Right atrium auricular region (tissue), 2 donors: Measurements from ENCODE around the gene RIMBP2. TPM values are rescaled to one million over a fixed set of nuclear protein-coding genes. Genes with fewer than 3 reads are reported as not detected.
A peak's percentile ranks its signal among the peaks of the same experiment; 100 is the strongest.

Source experiments
- DNase-seq: peaks from one replicate; pipeline ENCODE4 v3.0.0-alpha.2; 2019; ENCODE audit warnings: low spot score
- H3K27ac ChIP-seq, 2 donors: fragments of 200-600 bp; sonication (generic); 1 replicate in 1 of 2; 2 replicates in 1 of 2; pipeline ENCODE4 v1.5.1; 2016 to 2019
- H3K27me3 ChIP-seq, 2 donors: fragments of 200-600 bp; sonication (generic); one replicate each; pipeline versions ENCODE4 v1.5.1 to v1.6.0; 2017 to 2019
- H3K36me3 ChIP-seq: fragments of 200-600 bp; sonication (generic); one replicate; pipeline ENCODE4 v1.5.1; 2016
- H3K4me1 ChIP-seq, 2 donors: fragments of 200-600 bp; sonication (generic); one replicate each; pipeline versions ENCODE4 v1.5.1 to v1.6.0; 2017 to 2019
- H3K4me3 ChIP-seq, 2 donors: fragments of 200-600 bp; sonication (generic); 1 replicate in 1 of 2; 2 replicates in 1 of 2; pipeline ENCODE4 v1.5.1; 2017 to 2019; ENCODE audit warnings: mild to moderate bottlenecking in 1 of 2, moderate library complexity in 1 of 2
- H3K9me3 ChIP-seq, 2 donors: fragments of 200-600 bp; sonication (generic); one replicate each; pipeline ENCODE4 v1.5.1; 2019
- total RNA-seq, 2 donors: library from RNA; depleted of rRNA; stranded (reverse); fragments of >200 nt; gene quantifications; one replicate each; pipeline ENCODE4 v1.1.0, GENCODE V29; 2016
- TF ChIP-seq, protein P1 (sequence below), 2 donors: fragments of 200-600 bp; sonication (generic); IDR thresholded peaks; one replicate each; pipeline ENCODE4 v1.5.1; 2019; ENCODE audit warnings: antibody characterized with exemption in 2 of 2

Gene RIMBP2, protein sequence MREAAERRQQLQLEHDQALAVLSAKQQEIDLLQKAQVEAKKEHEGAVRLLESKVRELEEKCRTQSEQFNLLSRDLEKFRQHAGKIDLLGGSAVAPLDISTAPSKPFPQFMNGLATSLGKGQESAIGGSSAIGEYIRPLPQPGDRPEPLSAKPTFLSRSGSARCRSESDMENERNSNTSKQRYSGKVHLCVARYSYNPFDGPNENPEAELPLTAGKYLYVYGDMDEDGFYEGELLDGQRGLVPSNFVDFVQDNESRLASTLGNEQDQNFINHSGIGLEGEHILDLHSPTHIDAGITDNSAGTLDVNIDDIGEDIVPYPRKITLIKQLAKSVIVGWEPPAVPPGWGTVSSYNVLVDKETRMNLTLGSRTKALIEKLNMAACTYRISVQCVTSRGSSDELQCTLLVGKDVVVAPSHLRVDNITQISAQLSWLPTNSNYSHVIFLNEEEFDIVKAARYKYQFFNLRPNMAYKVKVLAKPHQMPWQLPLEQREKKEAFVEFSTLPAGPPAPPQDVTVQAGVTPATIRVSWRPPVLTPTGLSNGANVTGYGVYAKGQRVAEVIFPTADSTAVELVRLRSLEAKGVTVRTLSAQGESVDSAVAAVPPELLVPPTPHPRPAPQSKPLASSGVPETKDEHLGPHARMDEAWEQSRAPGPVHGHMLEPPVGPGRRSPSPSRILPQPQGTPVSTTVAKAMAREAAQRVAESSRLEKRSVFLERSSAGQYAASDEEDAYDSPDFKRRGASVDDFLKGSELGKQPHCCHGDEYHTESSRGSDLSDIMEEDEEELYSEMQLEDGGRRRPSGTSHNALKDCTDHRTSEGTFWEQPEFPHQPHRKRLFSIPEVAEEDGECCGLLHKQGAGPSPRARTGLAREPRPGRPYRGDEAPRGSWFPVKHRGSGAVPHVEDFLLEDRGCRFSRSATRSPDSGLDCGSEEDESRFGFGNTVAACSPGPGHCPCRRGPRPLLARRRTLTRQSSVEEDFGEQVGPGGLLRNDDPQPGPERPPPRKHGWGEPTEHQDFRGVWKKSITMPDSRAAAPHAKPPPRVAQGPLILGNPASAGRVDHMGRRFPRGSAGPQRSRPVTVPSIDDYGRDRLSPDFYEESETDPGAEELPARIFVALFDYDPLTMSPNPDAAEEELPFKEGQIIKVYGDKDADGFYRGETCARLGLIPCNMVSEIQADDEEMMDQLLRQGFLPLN (N-terminal part only)
- total RNA-seq = under 1 TPM in 1 of 2 donors, not detected in 1; 0.04 TPM

DNA sequence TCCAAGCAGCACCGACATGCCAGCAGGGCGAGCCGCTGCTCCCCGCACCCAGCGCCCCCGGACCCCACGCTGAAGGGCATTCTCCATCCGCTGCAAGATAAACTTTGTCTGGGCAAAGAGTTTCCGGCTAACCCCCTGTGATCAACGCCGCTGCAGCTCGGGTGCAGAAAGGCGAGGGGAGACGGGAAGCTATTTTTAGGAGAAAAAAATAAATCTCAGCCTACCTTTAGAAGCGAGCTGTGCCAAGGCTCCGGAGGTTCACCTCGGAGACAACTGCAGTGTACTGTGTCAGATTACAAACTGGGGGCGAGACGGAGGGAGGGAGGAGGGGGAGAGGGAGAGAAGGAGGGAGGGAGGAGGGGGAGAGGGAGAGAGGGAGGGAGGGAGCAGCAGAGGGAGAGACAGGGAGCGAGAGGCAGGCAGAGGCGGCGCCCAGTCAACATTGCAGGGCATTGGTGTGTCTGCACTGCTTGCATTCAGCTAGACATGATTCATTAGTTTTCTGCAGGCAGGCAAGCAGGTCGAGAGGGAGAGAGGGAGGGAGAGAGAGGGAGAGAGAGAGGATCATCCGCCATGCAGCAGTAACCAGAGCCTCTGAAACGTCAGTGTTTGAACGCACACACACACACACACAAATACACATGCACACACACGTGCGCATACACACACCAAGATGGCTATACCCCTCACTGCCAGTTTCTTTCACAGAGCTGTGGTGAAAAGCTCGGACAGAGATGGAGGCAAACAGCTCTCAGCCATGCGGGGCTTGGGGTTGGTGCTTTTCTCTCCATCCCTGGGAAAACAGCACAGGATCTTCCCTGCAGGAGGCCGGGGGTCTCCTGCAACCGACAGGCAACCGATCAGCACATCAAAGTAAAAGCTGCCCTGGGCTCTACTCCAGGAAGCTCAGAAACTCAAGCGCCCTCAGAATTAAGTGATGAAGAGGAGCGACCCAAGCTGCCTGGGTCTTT, at the start of gene RIMBP2:
TSS of gene RIMBP2 (minus strand) at position 302 of the 971 bp plus-strand sequence. CDS start 237,286 bp downstream, outside the sequence.
- H3K4me1 ChIP-seq = peaks cover 0 to 32% of the 10 kb centered on the region in 2 donors
- H3K27me3 ChIP-seq = peaks cover 4 to 16% of the 10 kb centered on the region in 2 donors
- no peak for DNase-seq
- no peak within 1 kb of the TSS for H3K27ac ChIP-seq
- peak within 1 kb of the TSS in 1 of 2 donors; percentile 35 for H3K4me3 ChIP-seq
- no peaks in the 10 kb centered on the region for H3K36me3 ChIP-seq
- peaks cover 0 to 6% of the 10 kb centered on the region in 2 donors for H3K9me3 ChIP-seq
- TF ChIP-seq, protein P1, sequence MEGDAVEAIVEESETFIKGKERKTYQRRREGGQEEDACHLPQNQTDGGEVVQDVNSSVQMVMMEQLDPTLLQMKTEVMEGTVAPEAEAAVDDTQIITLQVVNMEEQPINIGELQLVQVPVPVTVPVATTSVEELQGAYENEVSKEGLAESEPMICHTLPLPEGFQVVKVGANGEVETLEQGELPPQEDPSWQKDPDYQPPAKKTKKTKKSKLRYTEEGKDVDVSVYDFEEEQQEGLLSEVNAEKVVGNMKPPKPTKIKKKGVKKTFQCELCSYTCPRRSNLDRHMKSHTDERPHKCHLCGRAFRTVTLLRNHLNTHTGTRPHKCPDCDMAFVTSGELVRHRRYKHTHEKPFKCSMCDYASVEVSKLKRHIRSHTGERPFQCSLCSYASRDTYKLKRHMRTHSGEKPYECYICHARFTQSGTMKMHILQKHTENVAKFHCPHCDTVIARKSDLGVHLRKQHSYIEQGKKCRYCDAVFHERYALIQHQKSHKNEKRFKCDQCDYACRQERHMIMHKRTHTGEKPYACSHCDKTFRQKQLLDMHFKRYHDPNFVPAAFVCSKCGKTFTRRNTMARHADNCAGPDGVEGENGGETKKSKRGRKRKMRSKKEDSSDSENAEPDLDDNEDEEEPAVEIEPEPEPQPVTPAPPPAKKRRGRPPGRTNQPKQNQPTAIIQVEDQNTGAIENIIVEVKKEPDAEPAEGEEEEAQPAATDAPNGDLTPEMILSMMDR (IDR thresholded peaks at IDR 0.05) = no peak

DNA sequence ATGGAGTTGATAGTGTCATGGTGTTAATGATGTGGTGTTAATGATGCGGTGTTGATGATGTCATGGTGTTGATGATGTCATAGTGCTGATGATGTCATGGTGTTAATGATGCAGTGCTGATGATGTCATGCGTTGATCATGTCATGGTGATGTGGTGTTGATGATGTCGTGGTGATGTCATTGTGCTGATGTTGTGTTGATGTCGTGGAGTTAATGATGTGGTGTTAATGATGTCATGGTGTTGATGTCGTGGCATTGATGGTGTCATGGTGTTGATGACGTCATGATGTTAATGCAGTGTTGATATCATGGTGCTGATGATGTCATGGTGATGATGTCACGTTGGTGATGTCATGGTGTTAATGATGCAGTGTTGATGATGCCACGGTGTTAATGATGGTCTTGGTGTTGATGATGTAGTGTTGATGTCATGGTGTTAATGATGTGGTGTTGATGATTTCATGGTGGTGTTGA, 49.1 kb upstream of the RIMBP2 start:
- no peaks in the 10 kb centered on the region for H3K36me3 ChIP-seq
- TF ChIP-seq, protein P1 (IDR thresholded peaks at IDR 0.05) = no peak
- H3K27me3 ChIP-seq = no peaks in the 10 kb centered on the region
- no peak for DNase-seq
- H3K4me1 ChIP-seq = no peaks in the 10 kb centered on the region
- no peak overlapping the region for H3K27ac ChIP-seq
- H3K9me3 ChIP-seq = no peaks in the 10 kb centered on the region
- H3K4me3 ChIP-seq = no peak overlapping the region

DNA sequence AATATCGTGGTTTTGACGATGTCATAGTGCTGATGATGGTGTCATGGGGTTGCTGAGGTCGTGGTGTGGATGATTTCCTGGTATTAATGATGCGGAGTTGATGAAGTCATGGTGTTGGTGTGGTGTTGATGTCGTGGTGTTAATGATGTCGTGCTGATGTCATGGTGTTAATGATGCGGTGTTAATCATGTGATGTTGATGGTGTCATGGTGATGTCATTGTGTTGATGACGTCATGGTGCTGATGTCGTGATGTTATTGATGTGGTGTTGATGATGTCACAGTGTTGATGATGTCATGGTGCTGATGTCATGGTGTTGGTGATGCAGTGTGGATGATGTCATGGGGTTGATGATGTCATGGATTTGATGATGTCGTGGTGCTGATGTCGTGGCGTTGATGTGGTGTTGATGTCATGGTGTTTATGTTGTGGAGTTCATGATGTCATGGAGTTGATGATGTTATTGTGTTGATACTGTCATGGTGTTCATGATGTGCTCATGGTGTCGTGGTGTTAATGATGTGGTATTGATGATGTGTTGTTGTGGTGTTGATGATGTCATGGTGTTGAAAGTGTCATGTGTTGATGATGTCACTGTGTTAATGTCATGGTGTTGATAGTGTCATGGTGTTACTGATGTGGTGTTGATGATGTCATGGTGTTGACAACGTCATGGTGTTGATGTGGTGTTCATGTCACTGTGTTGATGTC, 48.5 kb upstream of the RIMBP2 start:
- no peaks in the 10 kb centered on the region for H3K4me1 ChIP-seq
- H3K4me3 ChIP-seq = no peak overlapping the region
- H3K27me3 ChIP-seq = no peaks in the 10 kb centered on the region
- H3K9me3 ChIP-seq = no peaks in the 10 kb centered on the region
- DNase-seq = no peak
- no peak overlapping the region for H3K27ac ChIP-seq
- TF ChIP-seq, protein P1 (IDR thresholded peaks at IDR 0.05) = no peak
- no peaks in the 10 kb centered on the region for H3K36me3 ChIP-seq

DNA sequence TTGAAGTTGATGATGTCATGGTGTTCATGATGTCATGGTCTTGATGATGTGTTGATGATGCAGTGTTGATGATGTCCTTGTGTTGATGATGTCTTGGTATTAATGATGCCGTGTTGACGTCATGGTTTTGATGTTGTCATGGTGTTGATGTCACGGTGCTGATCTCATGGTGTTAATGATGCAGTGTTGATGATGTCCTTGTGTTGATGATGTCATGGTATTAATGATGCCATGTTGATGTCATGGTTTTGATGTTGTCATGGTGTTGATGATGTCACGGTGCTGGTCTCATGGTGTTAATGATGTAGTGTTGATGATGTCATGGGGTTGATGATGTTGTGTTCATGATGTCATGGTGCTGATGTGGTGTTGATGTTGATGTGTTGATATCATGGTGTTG, 48.0 kb upstream of the RIMBP2 start:
- no peak overlapping the region for H3K27ac ChIP-seq
- no peaks in the 10 kb centered on the region for H3K9me3 ChIP-seq
- no peaks in the 10 kb centered on the region for H3K36me3 ChIP-seq
- no peak overlapping the region for H3K4me3 ChIP-seq
- H3K4me1 ChIP-seq = no peaks in the 10 kb centered on the region
- no peak for DNase-seq
- no peaks in the 10 kb centered on the region for H3K27me3 ChIP-seq
- TF ChIP-seq, protein P1 (IDR thresholded peaks at IDR 0.05) = no peak
